ENCODE data around the gene SGCG. TPM values are rescaled to one million over a fixed set of nuclear protein-coding genes. Genes with fewer than 3 reads are reported as not detected.

SGCG gene
- total RNA-seq, 1 experiment from 2014 or later, result not detected

DNA sequence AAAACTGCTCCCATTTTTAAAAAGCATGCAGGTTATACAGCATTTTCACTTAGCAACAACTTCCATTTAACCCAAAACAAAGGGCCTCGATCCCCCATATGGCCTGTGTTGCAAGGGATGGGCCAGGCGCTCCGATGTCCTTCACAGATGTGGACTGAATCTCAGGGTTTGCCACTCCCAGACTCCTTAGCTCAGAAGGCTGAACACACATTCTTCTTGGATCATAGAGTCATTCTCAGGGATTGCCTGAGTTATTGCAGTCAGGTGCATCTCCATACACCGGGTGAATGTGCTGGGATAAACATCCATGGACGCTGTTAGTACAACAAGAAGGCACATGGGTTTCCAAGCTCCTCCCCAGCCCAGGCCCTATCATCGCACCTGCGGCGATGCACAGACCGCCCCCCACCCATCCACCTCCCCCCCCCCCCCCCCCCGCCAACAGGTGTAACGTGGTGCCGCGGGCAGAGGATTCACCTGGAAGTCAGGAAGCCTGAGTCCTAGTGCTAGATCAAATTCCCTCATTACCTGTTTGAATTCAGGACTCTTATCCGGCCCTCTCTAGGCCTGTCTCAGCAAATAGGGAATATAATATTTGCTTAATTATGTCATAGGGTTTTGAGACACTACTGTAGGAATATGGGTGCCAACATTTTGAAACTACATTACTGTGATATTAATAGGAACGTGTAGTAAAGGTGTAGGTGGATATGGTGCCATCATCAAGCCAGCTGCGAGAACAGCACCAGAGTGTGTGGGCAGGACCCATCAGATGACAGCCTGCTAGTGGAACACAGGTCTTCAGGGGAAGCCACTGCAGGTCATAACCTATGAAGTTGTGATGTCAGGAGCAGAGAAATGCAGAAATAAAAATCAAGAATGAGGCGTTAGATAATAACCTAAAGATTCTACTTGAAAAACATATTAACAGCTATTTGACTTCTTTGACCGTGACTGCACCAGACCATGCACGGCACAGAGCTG, 141.9 kb downstream of the SGCG start:
- H3K27me3 ChIP-seq (ENCODE audit: insufficient read depth, low read length), result no peaks in the 10 kb centered on the region
- no peak overlapping the region for H3T11ph ChIP-seq (ENCODE audit: low read length)
- no peak overlapping the region for H4K91ac ChIP-seq (ENCODE audit: insufficient read length, low read depth, low read length)
- H3K4ac ChIP-seq (ENCODE audit: low read depth, low read length), result no peak overlapping the region
- H3K27ac ChIP-seq (ENCODE audit: insufficient read length, low read depth, low read length), result no peak overlapping the region
- H3K27ac Mint-ChIP-seq, result peak overlapping the region in 2 of 3 experiments; percentile 46 to 54; a peak in 2 of 7 replicates
- H2BK120ac ChIP-seq (ENCODE audit: low read depth, low read length, poor library complexity, severe bottlenecking), result no peak overlapping the region
- H3K4me2 ChIP-seq (ENCODE audit: insufficient read depth, insufficient read length, low read length), result no peak overlapping the region
- no peak overlapping the region for H2BK20ac ChIP-seq (ENCODE audit: low read depth, low read length, poor library complexity, severe bottlenecking)
- no peak for DNase-seq
- H3K9me3 ChIP-seq (ENCODE audit: control insufficient read depth, low read depth, low read length), result no peaks in the 10 kb centered on the region
- no peak overlapping the region for H3K23ac ChIP-seq (ENCODE audit: insufficient read length, low read depth, low read length)
- no peaks in the 10 kb centered on the region for H3K36me3 Mint-ChIP-seq (ENCODE audit: insufficient read depth in 1 of 3, low read depth in 3 of 3)
- H3K79me2 ChIP-seq (ENCODE audit: insufficient read depth, low read length), result no peaks in the 10 kb centered on the region
- H4K8ac ChIP-seq (replicated peaks; ENCODE audit: insufficient read length, low read depth, low read length), result no peak overlapping the region
- no peak overlapping the region for H3K56ac ChIP-seq (ENCODE audit: insufficient read length, low read depth, low read length)
- H3K4me3 Mint-ChIP-seq, result no peak overlapping the region
- no peaks in the 10 kb centered on the region for H3K79me1 ChIP-seq (ENCODE audit: insufficient read depth, low read depth, low read length, poor library complexity, severe bottlenecking)
- H4K5ac ChIP-seq (ENCODE audit: insufficient read length, low read depth, low read length), result no peak overlapping the region
- no peak overlapping the region for H2BK12ac ChIP-seq (ENCODE audit: insufficient read length, low read depth, low read length)
- H2BK15ac ChIP-seq (ENCODE audit: low read depth, low read length), result no peak overlapping the region
- no peak overlapping the region for H2BK5ac ChIP-seq (ENCODE audit: insufficient read length, low read length)
- H3K18ac ChIP-seq (ENCODE audit: insufficient read length, low read depth, low read length), result no peak overlapping the region
- no peaks in the 10 kb centered on the region for H3K27me3 Mint-ChIP-seq (ENCODE audit: low read depth)
- no peak overlapping the region for H3K14ac ChIP-seq (ENCODE audit: insufficient read depth, low read length)
- H3K4me1 ChIP-seq (ENCODE audit: insufficient read depth, low read length), result peaks cover 3% of the 10 kb centered on the region; the same call in 1 of the 2 replicates
- TF ChIP-seq, protein P1, sequence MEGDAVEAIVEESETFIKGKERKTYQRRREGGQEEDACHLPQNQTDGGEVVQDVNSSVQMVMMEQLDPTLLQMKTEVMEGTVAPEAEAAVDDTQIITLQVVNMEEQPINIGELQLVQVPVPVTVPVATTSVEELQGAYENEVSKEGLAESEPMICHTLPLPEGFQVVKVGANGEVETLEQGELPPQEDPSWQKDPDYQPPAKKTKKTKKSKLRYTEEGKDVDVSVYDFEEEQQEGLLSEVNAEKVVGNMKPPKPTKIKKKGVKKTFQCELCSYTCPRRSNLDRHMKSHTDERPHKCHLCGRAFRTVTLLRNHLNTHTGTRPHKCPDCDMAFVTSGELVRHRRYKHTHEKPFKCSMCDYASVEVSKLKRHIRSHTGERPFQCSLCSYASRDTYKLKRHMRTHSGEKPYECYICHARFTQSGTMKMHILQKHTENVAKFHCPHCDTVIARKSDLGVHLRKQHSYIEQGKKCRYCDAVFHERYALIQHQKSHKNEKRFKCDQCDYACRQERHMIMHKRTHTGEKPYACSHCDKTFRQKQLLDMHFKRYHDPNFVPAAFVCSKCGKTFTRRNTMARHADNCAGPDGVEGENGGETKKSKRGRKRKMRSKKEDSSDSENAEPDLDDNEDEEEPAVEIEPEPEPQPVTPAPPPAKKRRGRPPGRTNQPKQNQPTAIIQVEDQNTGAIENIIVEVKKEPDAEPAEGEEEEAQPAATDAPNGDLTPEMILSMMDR (conservative IDR thresholded peaks at IDR 0.05), result no peak
- H4K20me1 ChIP-seq (ENCODE audit: control insufficient read depth, insufficient read depth, insufficient read length), result no peaks in the 10 kb centered on the region
- no CpG with 5 or more reads among the region's 19 CpGs for WGBS (ENCODE audit: extremely low coverage, insufficient read length, low lambda C conversion rate)
- H3K4me1 Mint-ChIP-seq, result peaks cover 16 to 18% of the 10 kb centered on the region in 2 experiments
- H3K9ac ChIP-seq (ENCODE audit: extremely low read depth, insufficient read length, low read length), result no peak overlapping the region
- H3K23me2 ChIP-seq (ENCODE audit: insufficient read length, low read depth, low read length, poor library complexity, severe bottlenecking), result no peaks in the 10 kb centered on the region
- H2AK5ac ChIP-seq (ENCODE audit: insufficient read length, low read length), result no peak overlapping the region
- no peak overlapping the region for H2AFZ ChIP-seq (ENCODE audit: low read length)
- H3K9me3 Mint-ChIP-seq, result no peaks in the 10 kb centered on the region; a peak in 1 of 5 replicates

All from H9 (cell line).